Ectodermal cell (in vitro differentiated cells): ENCODE measurements around the gene EPS8L3.

ENCODE experiments used
- H3K27ac ChIP-seq: 2 replicates; pipeline ENCODE4 v1.7.0; 2013; ENCODE audit warnings: mild to moderate bottlenecking, low read depth, low read length; ENCODE audit not compliant: insufficient read depth, poor library complexity, severe bottlenecking
- H3K27me3 ChIP-seq: 2 replicates; pipeline ENCODE4 v1.7.0; 2013; ENCODE audit warnings: mild to moderate bottlenecking, low read length; ENCODE audit not compliant: insufficient read depth, control insufficient read depth, poor library complexity, severe bottlenecking
- H3K36me3 ChIP-seq: one replicate; pipeline ENCODE4 v1.7.0; 2013; ENCODE audit warnings: low read length; ENCODE audit not compliant: control insufficient read depth, insufficient read depth
- H3K4me1 ChIP-seq: one replicate; pipeline ENCODE4 v1.7.0; 2013; ENCODE audit warnings: low read length; ENCODE audit not compliant: control insufficient read depth, insufficient read depth
- H3K4me3 ChIP-seq: 2 replicates; pipeline ENCODE4 v1.7.0; 2013; ENCODE audit warnings: low read depth, low read length, control low read depth; ENCODE audit not compliant: insufficient read depth
- H3K9me3 ChIP-seq: 2 replicates; pipeline ENCODE4 v1.7.0; 2013; ENCODE audit warnings: mild to moderate bottlenecking, low read length, moderate library complexity; ENCODE audit not compliant: control insufficient read depth
- WGBS, 2 experiments: methylation state at CpG; one replicate each; pipeline ENCODE4 v1.1.7; 2013; ENCODE audit warnings: missing lambda C conversion rate in 2 of 2; 5-methylcytosine and 5-hydroxymethylcytosine counted together

The EPS8L3 gene

GRCh38 chr1:109793089-109793485 is 29.4 kb upstream of the EPS8L3 start:
- H3K27me3 ChIP-seq: no peaks in the 10 kb centered on the region
- peak overlapping the region; percentile 16 for H3K27ac ChIP-seq
- no peaks in the 10 kb centered on the region for H3K9me3 ChIP-seq
- no peak overlapping the region for H3K4me3 ChIP-seq
- H3K4me1 ChIP-seq: peaks cover 21% of the 10 kb centered on the region
- H3K36me3 ChIP-seq: no peaks in the 10 kb centered on the region
- 83 to 85% methylated on average over 5 of the region's 5 CpGs for WGBS, 2 experiments

GRCh38 chr1:109792056-109792831 is 28.5 kb upstream of the EPS8L3 start:
- peaks cover 21% of the 10 kb centered on the region for H3K4me1 ChIP-seq
- H3K4me3 ChIP-seq: no peak overlapping the region
- H3K36me3 ChIP-seq: no peaks in the 10 kb centered on the region
- no peaks in the 10 kb centered on the region for H3K9me3 ChIP-seq
- WGBS, 2 experiments: 56 to 60% methylated on average over 18 of the region's 18 CpGs
- no peak overlapping the region for H3K27ac ChIP-seq
- no peaks in the 10 kb centered on the region for H3K27me3 ChIP-seq

GRCh38 chr1:109791495-109792043 is 27.8 kb upstream of the EPS8L3 start:
- H3K4me3 ChIP-seq: no peak overlapping the region
- 80 to 84% methylated on average over 9 of the region's 9 CpGs for WGBS, 2 experiments
- H3K27me3 ChIP-seq: no peaks in the 10 kb centered on the region
- no peak overlapping the region for H3K27ac ChIP-seq
- peaks cover 21% of the 10 kb centered on the region for H3K4me1 ChIP-seq
- no peaks in the 10 kb centered on the region for H3K36me3 ChIP-seq
- no peaks in the 10 kb centered on the region for H3K9me3 ChIP-seq

- H3K4me3 ChIP-seq: no peak overlapping the region
- no peaks in the 10 kb centered on the region for H3K9me3 ChIP-seq
- no peak overlapping the region for H3K27ac ChIP-seq
- WGBS, 2 experiments: 86 to 87% methylated on average over 12 of the region's 12 CpGs
- no peaks in the 10 kb centered on the region for H3K36me3 ChIP-seq
- H3K27me3 ChIP-seq: no peaks in the 10 kb centered on the region
- peaks cover 21% of the 10 kb centered on the region for H3K4me1 ChIP-seq
These were observed 27.2 kb upstream of the EPS8L3 start for GRCh38 chr1:109790735-109791494.

GRCh38 chr1:109790329-109790728 is 26.6 kb upstream of the EPS8L3 start:
- Histone ChIP-seq H3K36me3 (no peaks in the 10 kb centered on the region), H3K27ac (no peak overlapping the region), H3K4me3 (no peak overlapping the region), H3K27me3 (no peaks in the 10 kb centered on the region), H3K4me1 (peaks cover 21% of the 10 kb centered on the region), H3K9me3 (no peaks in the 10 kb centered on the region)
- WGBS, 2 experiments: 93 to 94% methylated on average over 2 of the region's 2 CpGs

GRCh38 chr1:109789551-109790180 is 25.9 kb upstream of the EPS8L3 start:
- WGBS, 2 experiments: 91 to 93% methylated on average over 9 of the region's 9 CpGs
- no peaks in the 10 kb centered on the region for H3K27me3 ChIP-seq
- no peaks in the 10 kb centered on the region for H3K36me3 ChIP-seq
- no peak overlapping the region for H3K27ac ChIP-seq
- H3K9me3 ChIP-seq: no peaks in the 10 kb centered on the region
- H3K4me3 ChIP-seq: no peak overlapping the region
- H3K4me1 ChIP-seq: peaks cover 21% of the 10 kb centered on the region

- no peaks in the 10 kb centered on the region for H3K36me3 ChIP-seq
- 85 to 87% methylated on average over 9 of the region's 9 CpGs for WGBS, 2 experiments
- no peak overlapping the region for H3K4me3 ChIP-seq
- no peaks in the 10 kb centered on the region for H3K27me3 ChIP-seq
- H3K9me3 ChIP-seq: no peaks in the 10 kb centered on the region
- peaks cover 20% of the 10 kb centered on the region for H3K4me1 ChIP-seq
- no peak overlapping the region for H3K27ac ChIP-seq
These were observed 25.2 kb upstream of the EPS8L3 start for GRCh38 chr1:109788695-109789521.

GRCh38 chr1:109787845-109788601 is 24.3 kb upstream of the EPS8L3 start:
- 88 to 90% methylated on average over 19 of the region's 19 CpGs for WGBS, 2 experiments
- H3K4me3 ChIP-seq: no peak overlapping the region
- H3K36me3 ChIP-seq: no peaks in the 10 kb centered on the region
- H3K4me1 ChIP-seq: peaks cover 14% of the 10 kb centered on the region
- no peak overlapping the region for H3K27ac ChIP-seq
- no peaks in the 10 kb centered on the region for H3K9me3 ChIP-seq
- no peaks in the 10 kb centered on the region for H3K27me3 ChIP-seq

- WGBS, 2 experiments: 94% methylated on average over 9 of the region's 9 CpGs
These were observed 23.6 kb upstream of the EPS8L3 start for GRCh38 chr1:109787211-109787844.

More at GRCh38 chr1:109787211-109787844, 23.6 kb upstream of the EPS8L3 start:
- Histone ChIP-seq H3K4me1 (peaks cover 7% of the 10 kb centered on the region), H3K36me3 (no peaks in the 10 kb centered on the region), H3K4me3 (no peak overlapping the region), H3K27ac (no peak overlapping the region), H3K9me3 (no peaks in the 10 kb centered on the region), H3K27me3 (no peaks in the 10 kb centered on the region)
